ENCODE data around the gene HDAC4. TPM values are rescaled to one million over a fixed set of nuclear protein-coding genes. Genes with fewer than 3 reads are reported as not detected.

The HDAC4 gene
- total and polyA plus RNA-seq, 4 donors = 2.9 to 37.2 (median 4.4) TPM

DNA sequence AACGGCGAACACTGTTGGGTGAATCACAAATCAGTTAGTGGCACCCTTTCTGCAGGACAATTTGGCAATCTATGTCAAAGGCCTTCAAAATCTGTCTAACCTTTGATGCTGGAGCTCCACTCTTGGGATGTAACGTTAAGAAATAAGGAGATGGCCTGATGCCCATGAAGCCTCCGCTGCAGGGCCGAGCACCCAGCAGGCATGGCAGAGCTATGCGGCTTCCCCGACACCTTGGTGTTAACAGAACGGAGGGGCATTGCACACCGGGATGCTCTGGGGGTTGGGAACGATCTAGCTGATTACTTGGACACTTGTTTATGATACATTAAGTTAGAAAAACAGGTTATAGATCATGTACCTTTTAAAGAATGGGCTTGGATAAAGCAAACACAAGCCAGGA is 265.3 kb downstream of the HDAC4 start:
- Histone ChIP-seq H3K36me3 (ENCODE audit: control insufficient read depth in 4 of 4, insufficient read depth in 3 of 4, low read depth in 1 of 4, low read length in 3 of 4) (peaks cover 9 to 34% (median 16%) of the 10 kb centered on the region in 4 donors), H3K9ac (ENCODE audit: low read depth in 1 of 2, low read length in 2 of 2) (no peak overlapping the region)

DNA sequence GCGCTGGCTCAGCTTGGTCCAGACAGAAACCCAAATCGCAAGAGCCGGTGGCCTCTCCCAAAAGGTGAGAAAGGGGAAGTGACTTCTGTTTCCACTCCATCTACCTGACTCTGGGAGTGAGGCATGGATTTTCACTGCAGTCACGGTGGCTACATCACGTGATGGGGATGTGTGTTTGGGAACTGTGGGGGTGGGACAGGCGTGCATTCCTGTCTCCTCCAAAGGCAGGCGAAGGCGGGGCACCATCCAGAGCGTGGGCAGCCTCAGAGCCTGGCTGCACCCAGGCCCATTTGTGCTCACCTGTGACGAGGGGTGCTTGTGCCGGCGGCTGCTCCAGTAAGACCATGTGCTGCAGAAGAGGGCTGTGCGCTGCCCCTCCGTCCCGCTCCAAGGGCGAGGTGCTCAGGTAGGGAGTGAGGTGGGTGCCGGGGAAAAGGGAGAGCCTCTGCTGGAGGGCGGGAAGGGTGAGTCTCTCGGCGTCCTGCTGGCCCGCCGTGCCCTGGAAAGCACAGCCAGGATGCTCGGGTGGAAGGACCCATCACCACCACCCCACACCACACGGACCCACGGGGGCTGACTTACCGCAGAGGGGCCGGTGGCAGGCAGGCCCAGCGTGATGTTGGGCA is 266.8 kb downstream of the HDAC4 start:
- H3K9ac ChIP-seq (ENCODE audit: low read depth in 1 of 2, low read length in 2 of 2) = no peak overlapping the region
- no peak overlapping the region for H3K4me3 ChIP-seq (ENCODE audit: low read depth in 1 of 3, low read length in 3 of 3)
- peaks cover 9 to 39% (median 13%) of the 10 kb centered on the region in 4 donors for H3K36me3 ChIP-seq (ENCODE audit: control insufficient read depth in 4 of 4, insufficient read depth in 3 of 4, low read depth in 1 of 4, low read length in 3 of 4)
- no peaks in the 10 kb centered on the region for H3K4me1 ChIP-seq (ENCODE audit: control insufficient read depth in 4 of 4, insufficient read depth in 4 of 4, low read length in 3 of 4)
- no peaks in the 10 kb centered on the region for H3K27me3 ChIP-seq (ENCODE audit: control insufficient read depth in 4 of 4, insufficient read depth in 4 of 4, low read length in 3 of 4)
- H3K27ac ChIP-seq (ENCODE audit: low read depth in 1 of 2, low read length in 2 of 2) = no peak overlapping the region
- no peak for DNase-seq (ENCODE audit: low spot score)
- H3K9me3 ChIP-seq (ENCODE audit: control insufficient read depth in 4 of 4, low read length in 3 of 4) = no peaks in the 10 kb centered on the region
- no peak for TF ChIP-seq RAD21 (IDR thresholded peaks at IDR 0.05)
- WGBS = 96% methylated on average over 28 of the region's 28 CpGs

More for the DNA sequence above, 265.3 kb downstream of the HDAC4 start:
- no peak for DNase-seq (ENCODE audit: low spot score)
- Histone ChIP-seq H3K4me1 (ENCODE audit: control insufficient read depth in 4 of 4, insufficient read depth in 4 of 4, low read length in 3 of 4) (no peaks in the 10 kb centered on the region), H3K4me3 (ENCODE audit: low read depth in 1 of 3, low read length in 3 of 3) (no peak overlapping the region), H3K27ac (ENCODE audit: low read depth in 1 of 2, low read length in 2 of 2) (no peak overlapping the region), H3K9me3 (ENCODE audit: control insufficient read depth in 4 of 4, low read length in 3 of 4) (no peaks in the 10 kb centered on the region), H3K27me3 (ENCODE audit: control insufficient read depth in 4 of 4, insufficient read depth in 4 of 4, low read length in 3 of 4) (no peaks in the 10 kb centered on the region)
- TF ChIP-seq RAD21 (IDR thresholded peaks at IDR 0.05) = no peak
- TF ChIP-seq, protein P1, sequence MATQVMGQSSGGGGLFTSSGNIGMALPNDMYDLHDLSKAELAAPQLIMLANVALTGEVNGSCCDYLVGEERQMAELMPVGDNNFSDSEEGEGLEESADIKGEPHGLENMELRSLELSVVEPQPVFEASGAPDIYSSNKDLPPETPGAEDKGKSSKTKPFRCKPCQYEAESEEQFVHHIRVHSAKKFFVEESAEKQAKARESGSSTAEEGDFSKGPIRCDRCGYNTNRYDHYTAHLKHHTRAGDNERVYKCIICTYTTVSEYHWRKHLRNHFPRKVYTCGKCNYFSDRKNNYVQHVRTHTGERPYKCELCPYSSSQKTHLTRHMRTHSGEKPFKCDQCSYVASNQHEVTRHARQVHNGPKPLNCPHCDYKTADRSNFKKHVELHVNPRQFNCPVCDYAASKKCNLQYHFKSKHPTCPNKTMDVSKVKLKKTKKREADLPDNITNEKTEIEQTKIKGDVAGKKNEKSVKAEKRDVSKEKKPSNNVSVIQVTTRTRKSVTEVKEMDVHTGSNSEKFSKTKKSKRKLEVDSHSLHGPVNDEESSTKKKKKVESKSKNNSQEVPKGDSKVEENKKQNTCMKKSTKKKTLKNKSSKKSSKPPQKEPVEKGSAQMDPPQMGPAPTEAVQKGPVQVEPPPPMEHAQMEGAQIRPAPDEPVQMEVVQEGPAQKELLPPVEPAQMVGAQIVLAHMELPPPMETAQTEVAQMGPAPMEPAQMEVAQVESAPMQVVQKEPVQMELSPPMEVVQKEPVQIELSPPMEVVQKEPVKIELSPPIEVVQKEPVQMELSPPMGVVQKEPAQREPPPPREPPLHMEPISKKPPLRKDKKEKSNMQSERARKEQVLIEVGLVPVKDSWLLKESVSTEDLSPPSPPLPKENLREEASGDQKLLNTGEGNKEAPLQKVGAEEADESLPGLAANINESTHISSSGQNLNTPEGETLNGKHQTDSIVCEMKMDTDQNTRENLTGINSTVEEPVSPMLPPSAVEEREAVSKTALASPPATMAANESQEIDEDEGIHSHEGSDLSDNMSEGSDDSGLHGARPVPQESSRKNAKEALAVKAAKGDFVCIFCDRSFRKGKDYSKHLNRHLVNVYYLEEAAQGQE (IDR thresholded peaks at IDR 0.05) = no peak
- no peak for TF ChIP-seq JUND (IDR thresholded peaks at IDR 0.05)
- TF ChIP-seq HNF4A (conservative IDR thresholded peaks at IDR 0.05) = no peak
- no peak for TF ChIP-seq YY1 (IDR thresholded peaks at IDR 0.05)
- no peak for TF ChIP-seq FOXA2 (IDR thresholded peaks at IDR 0.05)
- TF ChIP-seq HNF4G (IDR thresholded peaks at IDR 0.05) = no peak
- no peak for TF ChIP-seq TAF1 (conservative IDR thresholded peaks at IDR 0.05)
- TF ChIP-seq, protein P2, sequence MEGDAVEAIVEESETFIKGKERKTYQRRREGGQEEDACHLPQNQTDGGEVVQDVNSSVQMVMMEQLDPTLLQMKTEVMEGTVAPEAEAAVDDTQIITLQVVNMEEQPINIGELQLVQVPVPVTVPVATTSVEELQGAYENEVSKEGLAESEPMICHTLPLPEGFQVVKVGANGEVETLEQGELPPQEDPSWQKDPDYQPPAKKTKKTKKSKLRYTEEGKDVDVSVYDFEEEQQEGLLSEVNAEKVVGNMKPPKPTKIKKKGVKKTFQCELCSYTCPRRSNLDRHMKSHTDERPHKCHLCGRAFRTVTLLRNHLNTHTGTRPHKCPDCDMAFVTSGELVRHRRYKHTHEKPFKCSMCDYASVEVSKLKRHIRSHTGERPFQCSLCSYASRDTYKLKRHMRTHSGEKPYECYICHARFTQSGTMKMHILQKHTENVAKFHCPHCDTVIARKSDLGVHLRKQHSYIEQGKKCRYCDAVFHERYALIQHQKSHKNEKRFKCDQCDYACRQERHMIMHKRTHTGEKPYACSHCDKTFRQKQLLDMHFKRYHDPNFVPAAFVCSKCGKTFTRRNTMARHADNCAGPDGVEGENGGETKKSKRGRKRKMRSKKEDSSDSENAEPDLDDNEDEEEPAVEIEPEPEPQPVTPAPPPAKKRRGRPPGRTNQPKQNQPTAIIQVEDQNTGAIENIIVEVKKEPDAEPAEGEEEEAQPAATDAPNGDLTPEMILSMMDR (IDR thresholded peaks at IDR 0.05; ENCODE audit: low read depth, low read length, missing input control) = no peak
- no peak for TF ChIP-seq FOXA1 (IDR thresholded peaks at IDR 0.05)
- TF ChIP-seq, protein P3, sequence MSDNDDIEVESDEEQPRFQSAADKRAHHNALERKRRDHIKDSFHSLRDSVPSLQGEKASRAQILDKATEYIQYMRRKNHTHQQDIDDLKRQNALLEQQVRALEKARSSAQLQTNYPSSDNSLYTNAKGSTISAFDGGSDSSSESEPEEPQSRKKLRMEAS (IDR thresholded peaks at IDR 0.05) = no peak
- no peak for TF ChIP-seq NR2F2 (IDR thresholded peaks at IDR 0.05)
- no peak for TF ChIP-seq RXRA (IDR thresholded peaks at IDR 0.05)
- TF ChIP-seq, protein P4, sequence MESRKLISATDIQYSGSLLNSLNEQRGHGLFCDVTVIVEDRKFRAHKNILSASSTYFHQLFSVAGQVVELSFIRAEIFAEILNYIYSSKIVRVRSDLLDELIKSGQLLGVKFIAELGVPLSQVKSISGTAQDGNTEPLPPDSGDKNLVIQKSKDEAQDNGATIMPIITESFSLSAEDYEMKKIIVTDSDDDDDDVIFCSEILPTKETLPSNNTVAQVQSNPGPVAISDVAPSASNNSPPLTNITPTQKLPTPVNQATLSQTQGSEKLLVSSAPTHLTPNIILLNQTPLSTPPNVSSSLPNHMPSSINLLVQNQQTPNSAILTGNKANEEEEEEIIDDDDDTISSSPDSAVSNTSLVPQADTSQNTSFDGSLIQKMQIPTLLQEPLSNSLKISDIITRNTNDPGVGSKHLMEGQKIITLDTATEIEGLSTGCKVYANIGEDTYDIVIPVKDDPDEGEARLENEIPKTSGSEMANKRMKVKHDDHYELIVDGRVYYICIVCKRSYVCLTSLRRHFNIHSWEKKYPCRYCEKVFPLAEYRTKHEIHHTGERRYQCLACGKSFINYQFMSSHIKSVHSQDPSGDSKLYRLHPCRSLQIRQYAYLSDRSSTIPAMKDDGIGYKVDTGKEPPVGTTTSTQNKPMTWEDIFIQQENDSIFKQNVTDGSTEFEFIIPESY (IDR thresholded peaks at IDR 0.05) = no peak
- no peak for TF ChIP-seq GABPA (IDR thresholded peaks at IDR 0.05 in 1 of 2, conservative IDR thresholded peaks at IDR 0.05 in 1 of 2)
- no peak for TF ChIP-seq SP1 (IDR thresholded peaks at IDR 0.05)
- no peak for TF ChIP-seq EGR1 (IDR thresholded peaks at IDR 0.05; ENCODE audit: low read depth in 2 of 2)
- WGBS = 96% methylated on average over 10 of the region's 10 CpGs
